ENCODE results near the gene ZNF692. TPM values are rescaled to one million over a fixed set of nuclear protein-coding genes. Genes with fewer than 3 reads are reported as not detected.
"Not testable (repeated sequence)": the region's sequence is repeated elsewhere in the genome, so short reads cannot be mapped to it uniquely, and the experiment has no call there.

The ZNF692 gene
- total RNA-seq, 1 donor from 2014 or later: 5.7 TPM

- H3K27me3 ChIP-seq (ENCODE audit: control insufficient read depth in 3 of 3, insufficient read depth in 3 of 3, low read length in 3 of 3): peaks cover 7 to 14% (median 10%) of the 10 kb centered on the region in 3 donors
- no peak overlapping the region for H3K9ac ChIP-seq (ENCODE audit: low read depth in 1 of 3, low read length in 3 of 3)
- no peaks in the 10 kb centered on the region for H3K4me1 ChIP-seq (ENCODE audit: control insufficient read depth in 3 of 3, insufficient read depth in 3 of 3, low read length in 3 of 3)
- H3K27ac ChIP-seq (ENCODE audit: low read depth, low read length): no peak overlapping the region
- no peaks in the 10 kb centered on the region for H3K9me3 ChIP-seq (ENCODE audit: control insufficient read depth in 3 of 3, low read length in 3 of 3)
- no peak overlapping the region for H3K4me3 ChIP-seq (ENCODE audit: low read length in 3 of 3)
- no peaks in the 10 kb centered on the region for H3K36me3 ChIP-seq (ENCODE audit: control insufficient read depth in 3 of 3, insufficient read depth in 3 of 3, low read length in 3 of 3)
Measured at GRCh38 chr1:248894837-248895236, 36.0 kb upstream of the ZNF692 start.

- H3K27ac ChIP-seq (ENCODE audit: low read depth, low read length): no peak overlapping the region
- H3K27me3 ChIP-seq (ENCODE audit: control insufficient read depth in 3 of 3, insufficient read depth in 3 of 3, low read length in 3 of 3): peaks cover 2 to 11% (median 4%) of the 10 kb centered on the region in 3 donors
- H3K36me3 ChIP-seq (ENCODE audit: control insufficient read depth in 3 of 3, insufficient read depth in 3 of 3, low read length in 3 of 3): no peaks in the 10 kb centered on the region
- no peak overlapping the region for H3K4me3 ChIP-seq (ENCODE audit: low read length in 3 of 3)
- no peak overlapping the region for H3K9ac ChIP-seq (ENCODE audit: low read depth in 1 of 3, low read length in 3 of 3)
- no peaks in the 10 kb centered on the region for H3K4me1 ChIP-seq (ENCODE audit: control insufficient read depth in 3 of 3, insufficient read depth in 3 of 3, low read length in 3 of 3)
- H3K9me3 ChIP-seq (ENCODE audit: control insufficient read depth in 3 of 3, low read length in 3 of 3): no peaks in the 10 kb centered on the region
Measured at GRCh38 chr1:248892590-248892989, 33.7 kb upstream of the ZNF692 start.

- no peaks in the 10 kb centered on the region for H3K9me3 ChIP-seq (ENCODE audit: control insufficient read depth in 3 of 3, low read length in 3 of 3)
- H3K4me3 ChIP-seq (ENCODE audit: low read length in 3 of 3): no peak overlapping the region
- H3K27ac ChIP-seq (ENCODE audit: low read depth, low read length): no peak overlapping the region
- H3K9ac ChIP-seq (ENCODE audit: low read depth in 1 of 3, low read length in 3 of 3): no peak overlapping the region
- H3K27me3 ChIP-seq (ENCODE audit: control insufficient read depth in 3 of 3, insufficient read depth in 3 of 3, low read length in 3 of 3): peaks cover 0 to 7% (median 0%) of the 10 kb centered on the region in 3 donors
- no peaks in the 10 kb centered on the region for H3K36me3 ChIP-seq (ENCODE audit: control insufficient read depth in 3 of 3, insufficient read depth in 3 of 3, low read length in 3 of 3)
- H3K4me1 ChIP-seq (ENCODE audit: control insufficient read depth in 3 of 3, insufficient read depth in 3 of 3, low read length in 3 of 3): no peaks in the 10 kb centered on the region
Measured at GRCh38 chr1:248891758-248892157, 32.9 kb upstream of the ZNF692 start.

- H3K4me1 ChIP-seq (ENCODE audit: control insufficient read depth in 3 of 3, insufficient read depth in 3 of 3, low read length in 3 of 3): no peaks in the 10 kb centered on the region
- H3K36me3 ChIP-seq (ENCODE audit: control insufficient read depth in 3 of 3, insufficient read depth in 3 of 3, low read length in 3 of 3): no peaks in the 10 kb centered on the region
- H3K4me3 ChIP-seq (ENCODE audit: low read length in 3 of 3): no peak overlapping the region
- peaks cover 0 to 3% (median 0%) of the 10 kb centered on the region in 3 donors for H3K27me3 ChIP-seq (ENCODE audit: control insufficient read depth in 3 of 3, insufficient read depth in 3 of 3, low read length in 3 of 3)
- H3K9me3 ChIP-seq (ENCODE audit: control insufficient read depth in 3 of 3, low read length in 3 of 3): no peaks in the 10 kb centered on the region
- H3K27ac ChIP-seq (ENCODE audit: low read depth, low read length): no peak overlapping the region
- no peak overlapping the region for H3K9ac ChIP-seq (ENCODE audit: low read depth in 1 of 3, low read length in 3 of 3)
Measured at GRCh38 chr1:248890549-248891498, 31.9 kb upstream of the ZNF692 start.

GRCh38 chr1:248889914-248890243 lies 31.0 kb upstream of the ZNF692 start:
- not testable (repeated sequence) for H3K4me1 ChIP-seq (ENCODE audit: control insufficient read depth in 3 of 3, insufficient read depth in 3 of 3, low read length in 3 of 3); H3K27ac ChIP-seq (ENCODE audit: low read depth, low read length); H3K9ac ChIP-seq (ENCODE audit: low read depth in 1 of 3, low read length in 3 of 3); H3K4me3 ChIP-seq (ENCODE audit: low read length in 3 of 3); H3K27me3 ChIP-seq (ENCODE audit: control insufficient read depth in 3 of 3, insufficient read depth in 3 of 3, low read length in 3 of 3); H3K9me3 ChIP-seq (ENCODE audit: control insufficient read depth in 3 of 3, low read length in 3 of 3); H3K36me3 ChIP-seq (ENCODE audit: control insufficient read depth in 3 of 3, insufficient read depth in 3 of 3, low read length in 3 of 3)

- H3K27me3 ChIP-seq (ENCODE audit: control insufficient read depth in 3 of 3, insufficient read depth in 3 of 3, low read length in 3 of 3): peaks cover 0 to 3% (median 0%) of the 10 kb centered on the region in 3 donors
- no peak overlapping the region for H3K27ac ChIP-seq (ENCODE audit: low read depth, low read length)
- H3K9ac ChIP-seq (ENCODE audit: low read depth in 1 of 3, low read length in 3 of 3): no peak overlapping the region
Measured at GRCh38 chr1:248886237-248886895, 27.5 kb upstream of the ZNF692 start.

GRCh38 chr1:248885646-248886045 lies 26.8 kb upstream of the ZNF692 start:
- H3K9ac ChIP-seq (ENCODE audit: low read depth in 1 of 3, low read length in 3 of 3): no peak overlapping the region

More at GRCh38 chr1:248886237-248886895, 27.5 kb upstream of the ZNF692 start:
- Histone ChIP-seq H3K4me3 (ENCODE audit: low read length in 3 of 3) (no peak overlapping the region), H3K9me3 (ENCODE audit: control insufficient read depth in 3 of 3, low read length in 3 of 3) (no peaks in the 10 kb centered on the region), H3K36me3 (ENCODE audit: control insufficient read depth in 3 of 3, insufficient read depth in 3 of 3, low read length in 3 of 3) (no peaks in the 10 kb centered on the region), H3K4me1 (ENCODE audit: control insufficient read depth in 3 of 3, insufficient read depth in 3 of 3, low read length in 3 of 3) (no peaks in the 10 kb centered on the region)

GRCh38 chr1:248884632-248885295 lies 25.9 kb upstream of the ZNF692 start:
- H3K27ac ChIP-seq (ENCODE audit: low read depth, low read length): no peak overlapping the region
- no peaks in the 10 kb centered on the region for H3K36me3 ChIP-seq (ENCODE audit: control insufficient read depth in 3 of 3, insufficient read depth in 3 of 3, low read length in 3 of 3)
- no peaks in the 10 kb centered on the region for H3K4me1 ChIP-seq (ENCODE audit: control insufficient read depth in 3 of 3, insufficient read depth in 3 of 3, low read length in 3 of 3)
- H3K27me3 ChIP-seq (ENCODE audit: control insufficient read depth in 3 of 3, insufficient read depth in 3 of 3, low read length in 3 of 3): no peaks in the 10 kb centered on the region
- H3K4me3 ChIP-seq (ENCODE audit: low read length in 3 of 3): no peak overlapping the region
- H3K9ac ChIP-seq (ENCODE audit: low read depth in 1 of 3, low read length in 3 of 3): no peak overlapping the region
- H3K9me3 ChIP-seq (ENCODE audit: control insufficient read depth in 3 of 3, low read length in 3 of 3): no peaks in the 10 kb centered on the region

More at GRCh38 chr1:248885646-248886045, 26.8 kb upstream of the ZNF692 start:
- no peak overlapping the region for H3K4me3 ChIP-seq (ENCODE audit: low read length in 3 of 3)
- H3K27me3 ChIP-seq (ENCODE audit: control insufficient read depth in 3 of 3, insufficient read depth in 3 of 3, low read length in 3 of 3): peaks cover 0 to under 1% (median 0%) of the 10 kb centered on the region in 3 donors
- H3K4me1 ChIP-seq (ENCODE audit: control insufficient read depth in 3 of 3, insufficient read depth in 3 of 3, low read length in 3 of 3): no peaks in the 10 kb centered on the region
- no peaks in the 10 kb centered on the region for H3K36me3 ChIP-seq (ENCODE audit: control insufficient read depth in 3 of 3, insufficient read depth in 3 of 3, low read length in 3 of 3)
- H3K9me3 ChIP-seq (ENCODE audit: control insufficient read depth in 3 of 3, low read length in 3 of 3): no peaks in the 10 kb centered on the region
- no peak overlapping the region for H3K27ac ChIP-seq (ENCODE audit: low read depth, low read length)

GRCh38 chr1:248882427-248882826 lies 23.5 kb upstream of the ZNF692 start:
- H3K4me3 ChIP-seq (ENCODE audit: low read length in 3 of 3); H3K27ac ChIP-seq (ENCODE audit: low read depth, low read length); H3K36me3 ChIP-seq (ENCODE audit: control insufficient read depth in 3 of 3, insufficient read depth in 3 of 3, low read length in 3 of 3); H3K9ac ChIP-seq (ENCODE audit: low read depth in 1 of 3, low read length in 3 of 3); H3K4me1 ChIP-seq (ENCODE audit: control insufficient read depth in 3 of 3, insufficient read depth in 3 of 3, low read length in 3 of 3); H3K9me3 ChIP-seq (ENCODE audit: control insufficient read depth in 3 of 3, low read length in 3 of 3); H3K27me3 ChIP-seq (ENCODE audit: control insufficient read depth in 3 of 3, insufficient read depth in 3 of 3, low read length in 3 of 3): not testable (repeated sequence)

GRCh38 chr1:248881261-248881660 lies 22.4 kb upstream of the ZNF692 start:
- no peaks in the 10 kb centered on the region for H3K27me3 ChIP-seq (ENCODE audit: control insufficient read depth in 3 of 3, insufficient read depth in 3 of 3, low read length in 3 of 3)
- no peak overlapping the region for H3K9ac ChIP-seq (ENCODE audit: low read depth in 1 of 3, low read length in 3 of 3)
- H3K4me1 ChIP-seq (ENCODE audit: control insufficient read depth in 3 of 3, insufficient read depth in 3 of 3, low read length in 3 of 3): no peaks in the 10 kb centered on the region
- H3K27ac ChIP-seq (ENCODE audit: low read depth, low read length): no peak overlapping the region
- no peaks in the 10 kb centered on the region for H3K9me3 ChIP-seq (ENCODE audit: control insufficient read depth in 3 of 3, low read length in 3 of 3)
- H3K36me3 ChIP-seq (ENCODE audit: control insufficient read depth in 3 of 3, insufficient read depth in 3 of 3, low read length in 3 of 3): no peaks in the 10 kb centered on the region
- no peak overlapping the region for H3K4me3 ChIP-seq (ENCODE audit: low read length in 3 of 3)
